HG03095 (cell line): ENCODE data around the gene SPATA16.
"Not testable (repeated sequence)": the region's sequence is repeated elsewhere in the genome, so short reads cannot be mapped to it uniquely, and the experiment has no call there.

Experiments
- ATAC-seq: cut with Tn5 transposase; IDR thresholded peaks from one replicate; pipeline ENCODE4 v1.9.1; 2021; ENCODE audit warnings: moderate library complexity; ENCODE audit not compliant: unreplicated experiment

Gene SPATA16

GRCh38 chr3:173065543-173065981 lies 75.5 kb downstream of the SPATA16 start:
- ATAC-seq = no peak

- ATAC-seq = no peak
Observed at GRCh38 chr3:173064631-173065030, 76.4 kb downstream of the SPATA16 start.

- no peak for ATAC-seq
Observed at GRCh38 chr3:173058229-173058628, 82.8 kb downstream of the SPATA16 start.

GRCh38 chr3:173055228-173055933 lies 85.7 kb downstream of the SPATA16 start:
- ATAC-seq = no peak

- no peak for ATAC-seq
Observed at GRCh38 chr3:173049360-173049759, 91.7 kb downstream of the SPATA16 start.

GRCh38 chr3:173045770-173046382 lies 95.2 kb downstream of the SPATA16 start:
- ATAC-seq = no peak

- no peak for ATAC-seq
Observed at GRCh38 chr3:173044998-173045397, 96.0 kb downstream of the SPATA16 start.

- ATAC-seq = no peak
Observed at GRCh38 chr3:173043757-173044156, 97.3 kb downstream of the SPATA16 start.

- no peak for ATAC-seq
Observed at GRCh38 chr3:173038484-173038871, 102.6 kb downstream of the SPATA16 start.

GRCh38 chr3:173037840-173038483 lies 103.1 kb downstream of the SPATA16 start:
- ATAC-seq = no peak

- ATAC-seq = no peak
Observed at GRCh38 chr3:173030273-173030672, 110.8 kb downstream of the SPATA16 start.

- ATAC-seq = no peak
Observed at GRCh38 chr3:173028351-173028750, 112.7 kb downstream of the SPATA16 start.

GRCh38 chr3:173027429-173027828 lies 113.6 kb downstream of the SPATA16 start:
- no peak for ATAC-seq

- no peak for ATAC-seq
Observed at GRCh38 chr3:173025941-173026340, 115.1 kb downstream of the SPATA16 start.

GRCh38 chr3:173021547-173022185 lies 119.4 kb downstream of the SPATA16 start:
- ATAC-seq = no peak

- ATAC-seq = not testable (repeated sequence)
Observed at GRCh38 chr3:173020128-173020527, 120.9 kb downstream of the SPATA16 start.

GRCh38 chr3:173019378-173019777 lies 121.7 kb downstream of the SPATA16 start:
- ATAC-seq = no peak

GRCh38 chr3:173018758-173019157 lies 122.3 kb downstream of the SPATA16 start:
- no peak for ATAC-seq

GRCh38 chr3:173013219-173013832 lies 127.7 kb downstream of the SPATA16 start:
- no peak for ATAC-seq

- no peak for ATAC-seq
Observed at GRCh38 chr3:173009410-173009809, 131.6 kb downstream of the SPATA16 start.

GRCh38 chr3:173008978-173009377 lies 132.1 kb downstream of the SPATA16 start:
- no peak for ATAC-seq
